ENCODE results near the gene SMPD3. TPM values are rescaled to one million over a fixed set of nuclear protein-coding genes. Genes with fewer than 3 reads are reported as not detected.

Gene SMPD3
- polyA plus RNA-seq, 1 experiment: 0.27 TPM

GRCh38 chr16:68400924-68401460, 47.3 kb downstream of the SMPD3 start:
- ChIA-PET POLR2A (no interaction called here), CTCF (interaction anchor here (1.0 to 10.8 kb wide), 3 partner anchors 109 to 120 kb away, joined by 3 to 212 read pairs (median 21); no protein-coding TSS in a partner anchor)
- no peak overlapping the region for H3K4me3 ChIP-seq (ENCODE audit: low read depth, low read length)
- DNase-seq (ENCODE audit: low read depth): no peak
- H3K27me3 ChIP-seq (ENCODE audit: control insufficient read depth, insufficient read depth, low read length): 0 out of 2 replicates have a peak, but pooled peaks cover 1% of the 10 kb centered on the region
- H3K36me3 ChIP-seq (ENCODE audit: control insufficient read depth, insufficient read depth, low read length): no peaks in the 10 kb centered on the region
- TF ChIP-seq, protein P1, sequence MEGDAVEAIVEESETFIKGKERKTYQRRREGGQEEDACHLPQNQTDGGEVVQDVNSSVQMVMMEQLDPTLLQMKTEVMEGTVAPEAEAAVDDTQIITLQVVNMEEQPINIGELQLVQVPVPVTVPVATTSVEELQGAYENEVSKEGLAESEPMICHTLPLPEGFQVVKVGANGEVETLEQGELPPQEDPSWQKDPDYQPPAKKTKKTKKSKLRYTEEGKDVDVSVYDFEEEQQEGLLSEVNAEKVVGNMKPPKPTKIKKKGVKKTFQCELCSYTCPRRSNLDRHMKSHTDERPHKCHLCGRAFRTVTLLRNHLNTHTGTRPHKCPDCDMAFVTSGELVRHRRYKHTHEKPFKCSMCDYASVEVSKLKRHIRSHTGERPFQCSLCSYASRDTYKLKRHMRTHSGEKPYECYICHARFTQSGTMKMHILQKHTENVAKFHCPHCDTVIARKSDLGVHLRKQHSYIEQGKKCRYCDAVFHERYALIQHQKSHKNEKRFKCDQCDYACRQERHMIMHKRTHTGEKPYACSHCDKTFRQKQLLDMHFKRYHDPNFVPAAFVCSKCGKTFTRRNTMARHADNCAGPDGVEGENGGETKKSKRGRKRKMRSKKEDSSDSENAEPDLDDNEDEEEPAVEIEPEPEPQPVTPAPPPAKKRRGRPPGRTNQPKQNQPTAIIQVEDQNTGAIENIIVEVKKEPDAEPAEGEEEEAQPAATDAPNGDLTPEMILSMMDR (IDR thresholded peaks at IDR 0.05; ENCODE audit: insufficient read depth, low read depth, low read length): no peak

GRCh38 chr16:68400083-68400923, 48.0 kb downstream of the SMPD3 start:
- POLR2A ChIA-PET: no interaction called here
- TF ChIP-seq, protein P1 (IDR thresholded peaks at IDR 0.05; ENCODE audit: insufficient read depth, low read depth, low read length): no peak
- no peak for DNase-seq (ENCODE audit: low read depth)
- Histone ChIP-seq H3K36me3 (ENCODE audit: control insufficient read depth, insufficient read depth, low read length) (no peaks in the 10 kb centered on the region), H3K27me3 (ENCODE audit: control insufficient read depth, insufficient read depth, low read length) (0 out of 2 replicates have a peak, but pooled peaks cover 1% of the 10 kb centered on the region), H3K4me3 (ENCODE audit: low read depth, low read length) (no peak overlapping the region)
- CTCF ChIA-PET: interaction anchor here (3.8 to 10.8 kb wide), 2 partner anchors 110 to 120 kb away, joined by 21 to 212 read pairs; no protein-coding TSS in a partner anchor

GRCh38 chr16:68399456-68399855, 48.9 kb downstream of the SMPD3 start:
- Histone ChIP-seq H3K27me3 (ENCODE audit: control insufficient read depth, insufficient read depth, low read length) (peaks cover 3% of the 10 kb centered on the region; the same call in 1 of the 2 replicates), H3K36me3 (ENCODE audit: control insufficient read depth, insufficient read depth, low read length) (no peaks in the 10 kb centered on the region), H3K4me3 (ENCODE audit: low read depth, low read length) (no peak overlapping the region)
- POLR2A ChIA-PET: no interaction called here
- no peak for DNase-seq (ENCODE audit: low read depth)
- TF ChIP-seq, protein P1 (IDR thresholded peaks at IDR 0.05; ENCODE audit: insufficient read depth, low read depth, low read length): no peak
- CTCF ChIA-PET: interaction anchor here (2.2 to 10.8 kb wide), 3 partner anchors 52 to 121 kb away, joined by 6 to 212 read pairs (median 21); no protein-coding TSS in a partner anchor

DNA sequence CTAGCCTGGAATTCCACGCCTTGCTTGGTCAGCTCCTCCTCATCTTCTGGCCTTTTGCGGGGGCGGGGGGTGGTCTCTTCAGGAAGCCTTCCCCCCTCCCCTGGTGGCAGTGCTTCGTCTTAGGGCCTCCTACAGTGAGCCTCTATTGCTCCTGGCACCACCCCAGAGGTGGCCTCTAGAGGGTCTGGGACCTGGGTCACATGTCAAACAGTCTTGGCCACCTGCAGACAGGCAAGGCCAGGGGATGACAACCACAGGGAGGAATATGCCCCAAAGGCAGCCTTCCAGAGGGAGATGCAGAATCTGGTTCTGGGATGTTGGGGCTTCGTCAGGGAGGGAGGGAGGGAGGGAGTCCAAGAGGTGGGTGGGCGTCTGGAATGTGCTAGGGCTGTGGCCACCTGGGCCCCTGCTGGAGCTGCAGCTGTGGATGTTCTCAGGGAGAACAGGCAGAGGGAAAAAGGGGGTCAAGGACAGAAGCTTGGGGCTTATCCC, 50.6 kb downstream of the SMPD3 start:
- TF ChIP-seq, protein P1 (IDR thresholded peaks at IDR 0.05; ENCODE audit: insufficient read depth, low read depth, low read length): no peak
- CTCF ChIA-PET: interaction anchor here (0.6 to 10.8 kb wide), 11 partner anchors 12 to 132 kb away, joined by 3 to 212 read pairs (median 5); no protein-coding TSS in a partner anchor

DNA sequence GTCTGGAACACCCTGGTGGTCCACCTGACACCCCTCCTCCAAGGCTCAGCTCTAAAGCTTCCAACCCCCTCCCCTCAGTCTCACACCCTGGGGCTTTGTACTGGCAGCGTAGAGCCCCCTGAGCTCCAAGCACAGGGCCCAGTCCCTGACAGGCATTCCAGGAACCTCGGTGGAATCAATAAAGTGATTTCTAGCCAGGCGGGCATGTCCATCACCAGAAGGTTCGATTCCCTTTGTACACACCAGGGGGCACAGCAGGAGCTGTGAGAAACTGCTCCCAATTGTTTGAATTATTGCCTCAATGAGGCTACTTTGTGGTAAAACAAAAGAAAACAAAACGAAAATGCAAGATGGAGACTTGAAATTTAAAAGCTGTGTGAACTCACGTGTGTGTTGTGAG, 51.8 kb downstream of the SMPD3 start:
- DNase-seq (ENCODE audit: low read depth): no peak
- H3K27me3 ChIP-seq (ENCODE audit: control insufficient read depth, insufficient read depth, low read length): peaks cover 5% of the 10 kb centered on the region; the same call in 1 of the 2 replicates
- TF ChIP-seq, protein P1 (IDR thresholded peaks at IDR 0.05; ENCODE audit: insufficient read depth, low read depth, low read length): peak; percentile 76
- ChIA-PET POLR2A (no interaction called here), CTCF (interaction anchor here (0.6 to 10.8 kb wide), 26 partner anchors 9 to 322 kb away, joined by 3 to 212 read pairs (median 4); no protein-coding TSS in a partner anchor)
- H3K4me3 ChIP-seq (ENCODE audit: low read depth, low read length): no peak overlapping the region
- no peaks in the 10 kb centered on the region for H3K36me3 ChIP-seq (ENCODE audit: control insufficient read depth, insufficient read depth, low read length)

More for the DNA sequence above, 50.6 kb downstream of the SMPD3 start:
- no peak for DNase-seq (ENCODE audit: low read depth)
- POLR2A ChIA-PET: no interaction called here
- peaks cover 4% of the 10 kb centered on the region; the same call in 1 of the 2 replicates for H3K27me3 ChIP-seq (ENCODE audit: control insufficient read depth, insufficient read depth, low read length)
- H3K36me3 ChIP-seq (ENCODE audit: control insufficient read depth, insufficient read depth, low read length): no peaks in the 10 kb centered on the region
- no peak overlapping the region for H3K4me3 ChIP-seq (ENCODE audit: low read depth, low read length)
